HG03378 (cell line): ENCODE data around the gene SFMBT1.
A peak's percentile ranks its signal among the peaks of the same experiment; 100 is the strongest.
"Not testable (repeated sequence)": the region's sequence is repeated elsewhere in the genome, so short reads cannot be mapped to it uniquely, and the experiment has no call there.

ENCODE experiments used
- ATAC-seq: cut with Tn5 transposase; IDR thresholded peaks from one replicate; pipeline ENCODE4 v1.9.1; 2021; ENCODE audit warnings: mild to moderate bottlenecking, moderate library complexity; ENCODE audit not compliant: unreplicated experiment

The SFMBT1 gene

DNA sequence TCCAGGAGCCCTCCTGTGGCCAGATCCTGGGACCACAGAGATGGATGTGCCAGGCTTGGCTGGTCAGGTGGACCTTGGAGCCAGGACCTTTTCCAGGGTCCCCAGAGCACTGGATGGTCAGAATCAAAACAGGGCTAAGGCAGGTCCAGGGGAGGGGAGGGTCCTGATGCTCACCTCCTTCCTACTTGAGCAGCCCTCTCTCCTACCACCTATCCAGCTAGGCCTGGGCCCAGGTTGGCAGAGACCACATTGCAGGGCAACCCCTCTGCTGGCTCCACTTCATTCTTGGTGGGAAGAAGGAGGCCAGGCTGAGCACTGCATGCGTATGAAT, 28.5 kb upstream of the SFMBT1 start:
- no peak for ATAC-seq

DNA sequence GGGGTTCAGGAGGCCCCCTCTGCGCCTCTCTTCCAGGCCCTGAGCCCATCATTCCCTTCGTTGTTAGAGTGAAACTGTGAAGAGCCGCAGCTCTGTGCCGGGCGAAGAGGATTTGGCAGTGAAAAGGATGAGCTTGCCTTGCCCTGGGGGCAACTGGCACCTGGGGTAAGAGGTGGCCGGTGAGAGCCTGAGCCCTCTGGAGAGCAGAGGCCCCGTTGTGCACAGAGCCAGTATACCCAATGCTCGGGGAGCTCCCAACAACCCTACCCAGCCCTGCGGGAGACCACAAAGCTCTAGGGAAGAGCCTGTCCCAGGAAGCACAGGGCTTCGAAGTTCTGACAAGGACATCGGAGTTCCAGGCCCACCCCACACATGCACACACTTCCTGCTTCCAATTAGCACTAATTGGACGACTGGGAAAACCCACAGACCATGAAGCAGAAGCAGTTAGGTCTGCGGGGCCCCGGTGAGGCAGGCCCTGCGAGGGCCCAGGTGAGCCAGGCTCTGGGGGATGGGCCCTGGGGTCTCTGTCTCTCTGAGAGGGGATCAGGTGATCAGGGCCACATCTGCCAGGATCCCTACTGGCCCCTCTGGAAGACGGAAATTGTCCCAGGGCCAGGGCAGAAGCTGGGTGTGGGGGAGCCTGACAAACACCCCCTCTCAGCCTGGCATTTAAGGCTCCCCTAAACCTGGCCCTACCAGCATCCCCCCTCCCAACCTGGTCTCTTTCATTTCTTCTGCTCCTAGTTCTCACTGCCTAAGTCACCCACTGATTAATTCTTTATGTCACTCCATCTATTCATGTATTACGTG, 27.9 kb upstream of the SFMBT1 start:
- peak; percentile 8 for ATAC-seq

DNA sequence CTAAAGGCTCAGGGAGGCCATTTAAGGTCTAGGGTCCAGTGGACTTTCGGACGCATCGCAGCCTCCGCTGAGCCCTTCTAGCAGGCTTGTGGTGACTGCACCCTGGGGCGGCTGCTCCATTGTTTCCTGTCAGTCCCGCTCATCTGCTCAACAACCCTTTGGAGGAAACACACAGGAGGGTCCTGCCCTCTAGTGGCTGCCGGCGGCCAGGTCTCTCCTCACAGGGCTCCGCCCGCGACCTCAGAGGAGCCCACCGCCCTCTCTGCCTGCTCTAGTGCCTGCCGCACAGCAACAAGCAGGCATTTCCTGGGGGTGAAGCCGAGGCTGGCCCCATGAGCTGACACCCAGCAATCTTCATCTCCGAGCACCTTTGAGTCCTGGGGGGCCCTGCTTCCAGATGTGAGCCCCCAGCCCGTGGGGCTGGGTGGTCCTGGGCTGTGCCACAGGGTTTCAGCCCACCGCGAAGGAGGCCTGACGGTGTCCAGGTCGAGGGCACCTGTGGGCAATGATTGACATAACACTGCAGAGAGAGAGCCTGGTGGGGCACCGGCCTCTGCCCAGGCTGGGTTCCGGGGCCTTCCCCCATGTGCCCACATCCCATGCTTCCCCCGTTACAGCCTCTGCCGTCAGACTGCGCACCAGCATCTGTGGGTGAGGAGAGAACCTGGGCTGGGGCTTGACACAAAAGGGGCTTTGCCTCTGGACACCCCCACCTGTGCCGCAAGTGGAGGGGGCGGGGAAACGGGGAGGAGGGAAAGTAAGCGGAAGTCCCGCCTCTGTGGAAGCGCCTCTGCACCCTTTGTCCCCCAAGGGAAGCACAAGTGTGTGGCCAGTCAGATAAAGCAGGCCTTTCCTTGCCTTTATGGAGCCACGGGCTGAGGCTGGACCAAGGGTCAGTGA, 27.0 kb upstream of the SFMBT1 start:
- ATAC-seq = peak; percentile 63

DNA sequence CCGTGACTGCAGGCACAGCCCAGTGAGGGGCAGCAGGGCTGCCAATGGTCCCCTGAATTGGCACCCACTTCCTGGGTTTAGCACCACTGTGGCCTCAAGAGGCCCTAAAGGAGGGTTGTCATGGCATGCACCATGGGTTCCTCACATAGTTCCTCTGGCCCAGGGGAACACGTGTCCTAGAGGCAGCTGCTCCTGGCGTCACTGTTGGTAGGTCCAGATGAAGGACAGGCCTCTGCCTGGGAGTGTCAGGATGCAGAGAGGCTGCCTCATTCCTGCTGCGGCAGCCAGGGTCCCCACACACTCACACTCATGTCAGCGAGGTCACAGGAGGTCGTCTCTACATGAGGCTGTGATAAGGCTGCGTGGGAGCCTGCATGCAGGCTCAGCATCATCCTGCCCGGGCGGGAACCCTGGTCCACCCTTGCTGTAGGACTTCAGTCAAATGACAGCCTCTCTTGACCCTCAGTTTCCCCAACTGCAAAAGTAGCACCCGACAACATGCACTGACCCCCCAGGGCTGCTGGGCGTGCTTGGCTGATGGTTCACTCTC, 26.1 kb upstream of the SFMBT1 start:
- ATAC-seq = no peak

DNA sequence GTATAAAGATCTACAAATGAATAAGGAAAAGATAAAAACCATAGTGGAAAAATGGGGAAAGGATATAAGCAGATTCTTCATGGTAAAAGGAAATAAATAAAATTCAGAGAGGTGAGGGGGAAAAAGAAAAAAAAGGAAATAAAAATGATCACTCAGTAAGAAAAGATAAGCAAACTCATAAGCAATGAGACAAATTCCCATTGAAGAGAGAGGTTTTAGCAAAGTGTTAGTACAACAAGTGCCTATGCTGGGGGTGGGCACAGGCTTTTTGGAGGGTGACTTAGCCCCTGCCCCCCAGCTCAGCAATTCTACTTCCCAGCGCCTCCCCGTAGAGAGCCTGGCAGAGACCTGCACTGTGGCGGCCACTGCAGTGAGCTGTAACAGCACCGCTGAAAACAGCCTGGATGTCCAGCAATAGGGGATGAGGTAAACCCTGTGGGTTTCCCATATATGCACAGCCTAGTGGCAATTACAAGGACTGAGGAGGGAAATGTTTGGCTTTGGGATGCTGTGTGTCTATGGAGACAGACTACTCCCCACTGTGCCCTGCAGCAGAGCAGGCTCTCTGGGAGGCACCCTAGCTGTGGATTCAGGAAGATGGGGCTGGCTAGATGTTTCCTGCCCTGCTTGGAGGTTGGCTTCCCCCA, 23.7 kb upstream of the SFMBT1 start:
- no peak for ATAC-seq

DNA sequence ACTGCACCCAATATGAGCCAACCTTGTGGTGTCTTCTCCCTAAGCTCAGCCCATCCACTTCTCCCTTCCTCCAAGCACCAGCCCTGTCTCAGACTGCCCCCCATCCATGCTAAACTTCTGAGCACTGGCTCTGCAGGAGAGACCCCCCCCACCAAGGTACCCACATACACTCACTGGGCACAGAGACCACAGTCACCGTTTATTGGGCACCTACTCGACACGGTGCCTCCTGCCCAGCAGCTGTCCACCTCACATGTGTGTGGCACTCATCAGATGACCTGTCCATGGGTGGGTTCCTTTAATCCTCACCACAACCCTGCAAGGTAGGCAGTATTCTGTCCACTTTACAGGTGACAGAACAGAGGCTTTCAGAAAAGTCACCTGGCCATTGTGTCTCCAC, 22.3 kb upstream of the SFMBT1 start:
- no peak for ATAC-seq

DNA sequence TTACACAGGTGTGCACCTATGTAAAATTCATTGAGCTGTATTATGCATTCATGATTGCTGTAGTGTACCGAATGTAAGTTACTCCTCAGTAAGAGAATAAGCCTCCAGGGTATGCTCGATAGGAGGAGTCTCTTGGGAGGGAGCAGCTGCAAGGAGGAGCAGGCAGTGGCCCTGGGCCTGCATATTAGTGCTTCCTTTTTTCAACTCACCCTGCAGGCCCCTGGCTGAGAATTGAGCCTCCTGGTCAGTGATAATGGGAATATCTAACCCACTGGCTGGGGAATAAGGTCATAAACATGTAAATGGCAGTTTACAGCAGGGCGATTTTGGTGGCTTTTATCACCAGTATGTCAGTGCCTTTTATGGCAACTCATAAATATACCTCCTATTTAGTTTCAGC, 21.7 kb upstream of the SFMBT1 start:
- no peak for ATAC-seq

DNA sequence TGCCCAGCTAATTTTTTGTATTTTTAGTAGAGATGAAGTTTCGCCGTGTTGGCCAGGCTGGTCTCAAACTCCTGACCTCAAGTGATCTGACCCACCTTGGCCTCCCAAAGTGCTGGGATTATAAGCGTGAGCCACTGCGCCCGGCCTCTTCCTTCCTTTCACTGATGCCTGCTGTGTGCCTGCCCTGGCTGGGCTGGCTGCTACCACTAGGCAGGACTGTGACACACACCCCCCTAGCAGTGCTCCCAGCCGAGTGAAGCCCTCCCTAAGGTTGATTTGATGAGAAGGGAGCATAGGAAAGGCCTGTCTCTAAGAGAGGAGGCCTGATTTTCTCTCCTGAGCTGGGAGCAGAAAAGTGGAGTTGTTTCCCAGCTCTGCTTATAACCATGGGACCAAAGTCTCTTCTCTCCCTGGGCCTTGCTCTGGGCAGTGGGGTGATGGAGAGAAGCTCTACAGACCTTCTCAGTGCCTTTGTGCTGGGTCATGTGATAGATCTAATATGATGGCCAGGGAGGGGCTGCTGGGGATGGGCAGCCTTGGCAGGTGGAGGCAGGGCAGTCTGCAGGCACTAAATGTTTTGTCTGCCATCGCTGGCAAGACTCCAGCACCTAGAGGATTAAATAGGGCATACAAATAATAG, 20.1 kb upstream of the SFMBT1 start:
- ATAC-seq = no peak

DNA sequence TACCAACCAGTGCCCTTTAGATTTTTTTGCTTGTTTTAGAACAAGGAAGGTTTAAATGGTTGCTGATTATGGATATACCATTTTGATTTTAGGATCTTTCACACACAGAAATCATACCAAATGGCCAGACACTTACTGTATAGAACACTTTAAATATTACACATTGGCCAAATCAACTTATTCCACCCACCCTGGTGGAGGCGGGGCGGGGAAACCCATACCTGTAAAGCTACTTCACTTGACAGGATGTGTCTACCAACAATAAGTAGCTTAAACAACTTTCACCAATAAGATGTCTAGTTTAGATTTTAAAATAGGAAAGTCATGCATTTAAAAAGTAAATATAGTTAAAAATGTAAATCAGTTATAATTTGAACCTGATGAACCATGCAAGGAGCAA, 17.0 kb upstream of the SFMBT1 start:
- no peak for ATAC-seq

DNA sequence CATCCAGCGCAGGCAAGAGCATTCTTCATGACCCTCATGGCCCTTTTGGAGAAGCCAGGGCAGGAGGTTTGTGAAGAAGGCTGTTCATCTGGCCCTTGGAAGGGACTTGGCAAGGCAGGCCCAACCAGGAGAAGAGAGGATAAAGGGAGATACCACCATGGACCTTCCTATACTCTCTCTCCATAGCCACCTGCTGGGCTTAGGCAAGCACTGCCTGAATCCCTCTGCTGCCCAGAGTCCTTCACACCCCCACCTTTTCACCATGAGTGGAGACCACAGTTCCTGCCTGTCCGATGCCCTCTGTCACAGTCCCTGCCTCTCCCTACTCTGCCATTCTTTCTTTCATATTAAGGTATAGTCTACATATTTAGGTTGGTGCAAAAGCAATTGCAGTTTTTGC, 10.6 kb upstream of the SFMBT1 start:
- no peak for ATAC-seq

DNA sequence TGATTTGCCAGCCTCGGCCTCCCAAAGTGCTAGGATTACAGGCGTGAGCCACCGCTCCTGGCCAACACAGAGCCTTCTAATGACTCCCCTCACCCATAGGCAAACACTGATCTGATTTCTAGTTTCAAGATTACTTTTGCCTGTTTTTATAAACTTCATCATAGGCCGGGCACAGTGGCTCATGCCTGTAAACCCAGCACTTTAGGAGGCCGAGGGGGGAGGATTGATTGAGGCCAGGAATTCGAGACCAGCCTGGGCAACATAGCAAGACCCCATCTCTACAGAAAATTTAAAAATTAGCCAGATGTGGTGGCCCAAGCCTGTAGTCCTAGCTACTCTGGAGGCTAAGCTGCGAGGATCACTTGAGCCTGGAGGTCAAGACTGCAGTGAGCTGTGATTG, 8.4 kb upstream of the SFMBT1 start:
- not testable (repeated sequence) for ATAC-seq

DNA sequence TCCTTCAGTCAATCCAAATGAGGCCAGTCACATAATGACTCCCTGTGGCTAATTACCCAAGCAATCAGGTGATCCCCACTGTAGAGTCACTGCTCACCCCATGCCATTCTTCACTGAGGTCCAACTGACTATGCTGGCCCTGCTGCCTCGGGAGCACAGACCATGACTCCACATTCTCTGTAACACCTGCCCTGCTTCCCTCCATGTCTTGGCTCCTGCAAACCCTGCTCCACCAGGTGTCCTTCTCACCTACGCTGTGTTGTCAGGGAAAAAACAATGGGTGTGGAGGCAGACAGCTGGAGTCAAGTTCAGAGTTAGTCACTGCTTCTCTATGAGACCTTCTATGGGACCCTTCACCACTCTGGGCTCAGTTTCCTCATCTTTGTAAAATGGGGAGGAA, 6.1 kb upstream of the SFMBT1 start:
- no peak for ATAC-seq

DNA sequence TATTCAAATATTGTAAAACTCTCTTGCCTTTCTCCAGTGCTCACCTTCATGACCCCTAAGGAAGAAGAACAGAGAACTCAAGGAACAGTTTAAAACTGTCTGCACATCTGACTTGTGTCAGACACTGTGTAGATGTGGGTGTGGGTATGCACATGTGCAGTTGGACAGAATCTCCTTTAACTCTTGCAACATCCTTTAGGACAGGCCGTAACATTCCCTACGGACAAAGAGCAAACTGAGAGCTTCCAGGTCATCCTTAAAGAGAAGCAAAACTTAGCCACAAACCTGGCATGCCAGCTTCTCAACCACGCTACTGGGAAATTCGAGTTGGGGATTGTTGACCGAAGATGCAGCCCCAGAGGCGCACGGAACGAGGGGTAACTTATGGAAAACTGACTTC, 4.1 kb upstream of the SFMBT1 start:
- ATAC-seq = no peak

DNA sequence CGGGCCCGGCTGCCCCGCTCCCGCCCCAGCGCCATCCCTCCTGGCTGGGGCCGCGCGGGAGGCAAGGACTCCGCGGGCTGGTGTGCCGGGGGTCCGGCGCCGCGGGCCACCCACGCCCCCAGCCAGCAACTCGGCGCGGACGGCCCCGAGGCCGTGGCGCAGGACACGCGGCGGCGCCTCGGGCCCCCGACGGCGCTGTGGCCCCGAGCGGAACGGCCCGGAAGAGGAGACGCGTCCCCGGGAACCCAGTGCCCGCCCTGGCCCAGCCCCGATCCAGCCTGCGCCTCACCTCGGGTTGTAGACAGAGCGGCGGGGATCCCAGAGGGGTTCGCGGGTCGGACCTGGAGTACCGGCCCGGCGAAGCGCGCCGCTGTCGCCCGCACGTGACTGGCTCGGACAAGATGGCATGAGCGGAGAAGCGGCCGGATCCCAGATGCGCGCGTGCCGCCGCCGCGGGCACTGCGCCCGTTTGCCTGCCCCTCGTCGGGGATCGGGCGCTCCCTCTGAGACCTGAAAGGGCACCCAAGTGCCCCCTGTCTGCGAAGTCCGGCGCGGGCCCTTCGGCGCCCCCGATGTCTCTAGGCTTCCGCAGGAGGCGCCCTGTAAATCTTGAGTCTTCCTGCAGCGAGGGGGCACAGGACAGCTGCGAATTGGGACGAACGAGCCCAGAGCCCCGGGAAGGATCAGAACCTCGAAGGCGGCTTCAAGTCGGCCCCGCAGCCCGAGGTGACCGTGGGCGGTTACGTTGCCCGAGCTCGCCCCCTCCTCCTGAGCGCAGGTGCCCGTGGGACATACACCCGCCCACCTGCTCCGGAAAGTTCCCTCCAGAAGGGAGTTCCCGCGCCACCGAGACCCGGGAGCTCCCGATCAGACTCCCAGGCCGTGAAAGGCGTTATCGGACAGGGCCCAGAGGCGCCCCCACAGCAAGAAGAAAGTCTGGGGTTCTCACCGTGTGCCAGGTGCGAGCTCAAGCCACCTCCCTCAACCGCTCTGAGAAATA, 598 bp upstream of the SFMBT1 start:
- ATAC-seq = peak; percentile 39

DNA sequence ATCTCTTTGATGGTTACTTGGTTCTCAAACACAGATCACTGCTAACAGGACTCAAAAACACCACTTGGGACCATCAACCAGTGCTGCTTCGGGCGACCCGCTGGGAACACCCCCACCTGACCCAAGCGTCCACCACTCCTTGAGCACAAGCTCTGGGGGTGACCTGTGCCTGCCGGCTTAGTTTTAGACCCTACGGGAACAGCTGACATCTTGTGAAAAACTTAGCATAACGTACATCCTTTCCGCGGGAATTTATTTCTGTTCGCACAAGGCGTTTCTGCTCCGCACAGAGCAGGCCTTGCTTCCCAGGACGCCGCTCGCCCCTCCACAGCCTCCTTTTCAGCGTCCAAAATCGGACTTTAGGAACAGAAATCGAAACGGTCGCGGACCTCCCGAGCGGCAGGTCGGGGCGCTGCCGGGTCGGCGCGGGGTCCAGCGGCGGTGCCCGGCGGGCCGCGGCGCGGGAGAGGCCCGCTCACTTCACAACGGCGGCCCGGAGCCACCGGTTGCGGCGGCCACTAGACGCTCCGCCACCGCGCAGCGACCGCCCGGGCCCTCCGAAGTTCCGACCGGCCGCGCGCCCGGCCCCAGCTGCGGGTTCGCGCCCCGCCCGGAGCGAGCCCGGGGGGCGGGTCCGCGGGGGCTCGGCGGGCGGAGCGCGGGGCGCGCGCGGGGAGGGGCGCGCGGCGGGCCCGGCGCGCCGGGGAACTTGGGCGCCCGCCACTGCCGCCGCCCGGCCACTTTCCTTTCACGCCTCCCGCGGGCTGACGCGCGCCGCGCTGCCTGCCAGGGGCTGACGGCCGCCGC, 959 bp downstream of the SFMBT1 start:
- ATAC-seq = no peak

DNA sequence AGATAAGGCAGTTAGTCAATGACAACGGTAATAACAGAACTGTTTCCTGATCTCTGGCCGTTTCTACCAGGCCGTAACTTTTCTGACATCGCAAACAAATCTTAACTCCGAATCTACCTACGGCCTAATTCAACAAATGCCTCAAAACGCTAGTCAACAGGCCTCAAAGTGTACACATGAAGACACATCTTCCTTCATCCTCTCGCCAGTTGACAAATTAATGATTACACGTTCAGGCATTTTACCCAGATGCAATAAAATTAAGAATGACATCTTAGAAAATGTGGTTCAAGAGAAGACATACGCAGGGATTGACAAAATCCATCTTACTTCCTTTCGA, 1.5 kb downstream of the SFMBT1 start:
- ATAC-seq = no peak

DNA sequence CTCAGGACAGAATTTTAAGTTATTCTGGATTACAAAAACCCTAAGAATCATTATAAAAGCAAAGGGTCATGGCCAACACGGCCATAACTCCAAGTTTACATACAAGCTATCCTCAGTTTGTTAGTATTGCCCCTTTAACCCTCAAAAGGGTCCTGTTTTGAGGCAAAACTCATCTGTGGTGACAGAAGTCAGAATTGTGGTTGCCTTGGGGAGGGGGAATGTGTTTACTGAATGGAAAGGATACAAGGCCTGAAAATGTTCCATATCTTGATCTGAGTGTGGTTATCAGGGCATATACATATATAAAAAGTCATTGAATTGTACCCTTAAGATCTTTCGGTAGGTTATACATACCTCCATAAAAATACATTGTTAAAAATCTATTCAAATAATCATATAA, 2.1 kb downstream of the SFMBT1 start:
- ATAC-seq = no peak

DNA sequence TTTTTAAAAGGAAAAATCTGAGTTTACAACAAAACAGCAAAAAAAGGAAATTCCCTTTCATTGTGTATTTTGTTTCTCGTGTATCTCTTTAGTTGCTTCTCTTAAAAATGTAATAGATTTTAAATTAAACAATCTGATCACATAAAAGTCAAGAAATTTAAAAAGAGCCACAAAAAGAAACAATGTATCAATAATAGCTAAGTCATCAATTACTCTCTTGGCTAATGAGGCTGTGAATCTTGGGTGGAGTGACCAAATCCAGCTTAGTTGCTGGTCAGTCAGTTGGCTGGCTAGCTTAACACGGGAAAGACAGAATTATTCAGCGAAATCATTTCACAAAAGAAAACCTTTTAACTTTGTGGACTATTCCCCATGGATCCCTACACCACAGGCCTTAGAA, 3.2 kb downstream of the SFMBT1 start:
- no peak for ATAC-seq

DNA sequence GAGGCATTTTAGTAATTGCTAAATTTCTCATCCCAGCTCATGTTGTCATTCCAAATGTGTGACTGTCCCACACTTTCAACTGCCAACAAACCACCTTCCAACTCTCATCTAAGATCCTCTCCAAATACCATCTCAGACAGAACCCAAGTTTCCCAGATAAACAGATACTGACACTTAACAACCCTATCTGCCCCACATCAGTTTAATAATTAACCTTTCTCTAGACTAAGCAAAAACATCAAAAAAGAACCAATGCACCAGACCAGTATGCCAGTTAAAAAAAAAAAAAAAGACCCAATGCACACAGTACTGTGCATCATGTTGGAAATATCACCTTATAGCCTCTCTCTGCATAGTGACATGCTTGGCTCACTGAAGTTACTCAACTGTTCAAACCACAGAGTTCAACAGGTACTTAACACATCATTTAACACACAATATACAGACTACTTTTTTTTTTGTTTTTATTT, 5.5 kb downstream of the SFMBT1 start:
- ATAC-seq = no peak
